Uterus (tissue), 2 donors: ENCODE data around the gene USP47.

Experiments used
- CTCF ChIP-seq, 4 experiments: fragments of 200-600 bp in 2 of 4; fragments of 450-650 bp in 2 of 4; sonication (generic) in 2 of 4; IDR thresholded peaks; one replicate each; pipeline ENCODE4 v1.5.1; 2016 to 2019; ENCODE audit warnings: antibody characterized with exemption in 4 of 4, mild to moderate bottlenecking in 2 of 4, moderate library complexity in 1 of 4
- POLR2A ChIP-seq, 2 donors: fragments of 450-650 bp; IDR thresholded peaks; one replicate each; pipeline ENCODE4 v1.6.1; 2016; ENCODE audit warnings: antibody characterized with exemption in 2 of 2, mild to moderate bottlenecking in 1 of 2, moderate library complexity in 1 of 2

GRCh38 chr11:11982461-11982860, 140.7 kb downstream of the USP47 start:
- TF ChIP-seq POLR2A (IDR thresholded peaks at IDR 0.05) (no peak), CTCF (IDR thresholded peaks at IDR 0.05) (no peak)
